ACC112 (cell line): ENCODE measurements around the gene PRM1.
A peak's percentile ranks its signal among the peaks of the same experiment; 100 is the strongest.

Experiments
- H2AFZ ChIP-seq: fragments of 200-600 bp; sonication (generic); one replicate; pipeline ENCODE4 v1.6.0; 2017; ENCODE audit warnings: antibody characterized with exemption, low read length; ENCODE audit not compliant: unreplicated experiment
- H3K27ac ChIP-seq: fragments of 200-600 bp; sonication (generic); 2 replicates; pipeline ENCODE4 v1.5.1; 2014; ENCODE audit warnings: low read depth, mild to moderate bottlenecking, antibody characterized with exemption, low read length, moderate library complexity
- H3K27me3 ChIP-seq: fragments of 200-600 bp; sonication (generic); 2 replicates; pipeline ENCODE4 v1.6.1; 2014; ENCODE audit warnings: mild to moderate bottlenecking, antibody characterized with exemption, low read length, moderate library complexity, mixed read lengths; ENCODE audit not compliant: insufficient read depth
- H3K36me3 ChIP-seq: fragments of 200-600 bp; sonication (generic); 2 replicates; pipeline ENCODE4 v1.6.1; 2016; ENCODE audit warnings: mild to moderate bottlenecking, antibody characterized with exemption, low read length, moderate library complexity, mixed read lengths; ENCODE audit not compliant: insufficient read depth
- H3K4me1 ChIP-seq: fragments of 200-600 bp; sonication (generic); one replicate; pipeline ENCODE4 v1.6.1; 2016; ENCODE audit warnings: low read length, mixed read lengths; ENCODE audit not compliant: insufficient read depth, unreplicated experiment, control insufficient read depth
- H3K4me3 ChIP-seq: fragments of 200-600 bp; sonication (generic); 2 replicates; pipeline ENCODE4 v1.5.1; 2014; ENCODE audit warnings: mild to moderate bottlenecking, low read depth, low read length
- H3K79me2 ChIP-seq: fragments of 200-600 bp; sonication (generic); one replicate; pipeline ENCODE4 v1.6.0; 2016; ENCODE audit warnings: low read length; ENCODE audit not compliant: control insufficient read depth, unreplicated experiment, insufficient read depth

The PRM1 gene

DNA sequence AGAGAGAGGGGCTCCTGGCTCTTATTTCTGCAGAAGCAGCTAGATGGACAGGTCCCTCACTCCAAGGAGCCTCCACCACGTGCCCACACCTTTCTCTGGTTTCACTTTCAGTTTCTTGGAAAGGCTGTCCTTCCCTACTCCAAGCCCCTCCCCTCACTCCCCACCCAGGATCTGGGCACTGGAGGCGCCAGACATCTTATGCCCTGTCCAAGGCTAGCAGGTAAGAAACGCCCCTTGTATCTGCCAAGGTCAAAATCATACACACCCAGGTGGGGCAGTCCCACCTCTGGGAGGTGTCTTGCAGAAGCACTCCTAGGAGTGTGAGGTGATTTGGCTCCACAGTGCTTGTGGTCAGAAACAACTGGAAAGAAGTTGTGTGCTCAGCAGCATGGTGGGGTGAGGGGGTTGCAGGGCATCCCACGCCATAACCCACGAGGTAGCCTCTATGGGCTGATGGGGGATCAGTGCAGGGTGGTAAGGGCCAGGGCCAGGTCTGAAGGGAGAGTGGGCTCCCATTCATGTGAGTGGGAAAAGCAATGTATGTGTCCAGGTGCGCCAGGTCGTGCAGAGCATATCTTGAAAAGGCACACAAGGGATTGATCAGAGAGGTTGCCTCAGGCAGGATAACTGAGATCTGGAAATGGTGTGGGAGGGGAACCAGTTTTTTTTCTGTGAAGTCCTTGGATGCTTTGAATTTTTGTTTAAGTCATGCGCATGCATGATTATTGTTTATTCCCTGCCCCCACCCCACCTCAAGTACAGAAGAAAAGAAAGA is 31.8 kb upstream of the PRM1 start:
- no peaks in the 10 kb centered on the region for H3K27me3 ChIP-seq
- peaks cover 29% of the 10 kb centered on the region for H3K4me1 ChIP-seq
- no peaks in the 10 kb centered on the region for H3K36me3 ChIP-seq
- no peaks in the 10 kb centered on the region for H3K79me2 ChIP-seq
- peak overlapping the region; percentile 37 for H2AFZ ChIP-seq
- peak overlapping the region; percentile 63 for H3K4me3 ChIP-seq
- peak overlapping the region; percentile 75 for H3K27ac ChIP-seq

DNA sequence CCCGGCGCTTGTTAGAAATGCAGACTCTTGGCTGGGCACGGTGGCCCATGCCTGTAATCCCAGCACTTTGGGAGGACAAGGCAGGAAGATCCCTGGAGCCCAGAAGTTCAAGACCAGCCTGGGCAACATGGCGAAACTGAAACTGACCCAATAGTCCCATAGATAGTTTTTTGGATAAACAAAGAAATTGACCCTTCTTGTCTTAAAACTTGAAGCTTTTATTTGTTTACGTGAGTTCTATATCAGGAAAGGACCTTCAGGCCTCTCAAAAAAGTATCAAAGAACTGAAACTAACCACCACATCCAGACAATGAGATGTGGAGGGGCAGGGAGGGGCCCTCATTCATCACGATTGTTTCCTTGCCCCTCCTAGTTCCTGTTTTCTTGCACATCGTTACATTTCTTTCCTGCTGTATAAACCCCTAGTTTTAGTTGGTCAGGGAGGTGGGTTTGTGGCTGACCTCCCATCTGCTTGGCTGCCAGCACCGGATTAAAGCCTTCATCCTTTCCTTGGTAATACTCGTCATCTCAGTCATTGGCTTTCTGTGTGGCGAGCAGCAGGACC is 29.9 kb upstream of the PRM1 start:
- H3K4me3 ChIP-seq, result no peak overlapping the region
- 0 out of 2 replicates have a peak overlapping the region, but pooled peaks have one; percentile 16 for H3K27ac ChIP-seq
- peaks cover 29% of the 10 kb centered on the region for H3K4me1 ChIP-seq

DNA sequence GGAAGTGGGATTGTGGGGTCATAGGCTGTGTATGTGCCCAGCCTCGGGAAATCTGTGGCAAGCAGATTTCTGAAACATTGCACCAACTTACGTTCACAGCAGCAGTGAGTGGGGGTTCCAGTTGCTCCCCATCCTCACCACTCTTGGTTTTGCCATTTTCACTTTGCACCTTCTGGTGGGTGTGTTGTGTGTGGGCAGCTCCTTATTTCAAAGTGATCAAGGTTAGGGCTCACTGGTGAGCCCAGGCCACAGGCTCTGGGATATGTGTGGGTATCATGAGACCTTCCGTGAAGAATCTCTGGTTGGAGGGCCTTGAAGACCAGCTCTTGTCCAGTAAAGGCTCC is 29.5 kb upstream of the PRM1 start:
- Histone ChIP-seq H3K4me3 (no peak overlapping the region), H3K36me3 (no peaks in the 10 kb centered on the region), H2AFZ (no peak overlapping the region), H3K79me2 (no peaks in the 10 kb centered on the region), H3K4me1 (peaks cover 29% of the 10 kb centered on the region), H3K27me3 (no peaks in the 10 kb centered on the region), H3K27ac (no peak overlapping the region)

More for the DNA sequence above, 29.9 kb upstream of the PRM1 start:
- H3K27me3 ChIP-seq, result no peaks in the 10 kb centered on the region
- H3K79me2 ChIP-seq, result no peaks in the 10 kb centered on the region
- H2AFZ ChIP-seq, result no peak overlapping the region
- H3K36me3 ChIP-seq, result no peaks in the 10 kb centered on the region

DNA sequence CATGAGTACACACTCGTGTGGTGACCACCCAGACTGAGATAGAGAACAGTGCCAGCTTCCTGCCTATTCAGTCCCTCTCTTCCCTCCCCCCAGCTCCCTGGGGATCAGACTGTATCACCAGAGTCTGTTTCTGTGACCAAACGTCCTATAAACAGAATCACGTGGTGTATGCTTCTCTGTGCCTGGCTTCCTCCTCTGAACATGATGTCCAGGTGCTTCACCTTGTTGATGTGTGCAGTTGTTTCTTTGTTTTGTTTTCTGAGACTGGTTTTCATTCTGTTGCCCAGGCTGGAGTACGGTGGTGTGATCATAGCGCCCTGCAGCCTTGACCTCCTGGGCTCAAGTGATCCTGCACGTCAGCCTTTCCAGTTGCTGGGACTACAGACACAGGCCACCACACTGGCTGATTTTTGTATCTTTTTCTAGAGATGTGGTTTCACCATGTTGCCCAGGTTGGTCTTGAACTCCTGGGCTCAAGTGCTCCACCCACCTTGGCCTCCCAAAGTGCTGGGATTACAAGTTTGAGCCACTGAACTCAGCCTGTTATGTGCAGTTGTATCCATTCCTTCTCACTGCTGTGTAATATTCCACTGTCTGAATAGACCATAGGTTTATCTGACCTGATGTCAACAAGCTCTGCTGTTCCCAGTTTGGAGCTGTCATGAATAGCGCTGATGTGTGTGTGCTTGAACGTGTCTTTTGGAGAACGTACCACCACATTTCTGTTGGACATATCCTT is 28.9 kb upstream of the PRM1 start:
- no peaks in the 10 kb centered on the region for H3K36me3 ChIP-seq
- H3K79me2 ChIP-seq, result no peaks in the 10 kb centered on the region
- H3K4me1 ChIP-seq, result peaks cover 29% of the 10 kb centered on the region
- no peak overlapping the region for H3K27ac ChIP-seq
- no peaks in the 10 kb centered on the region for H3K27me3 ChIP-seq
- no peak overlapping the region for H2AFZ ChIP-seq
- H3K4me3 ChIP-seq, result no peak overlapping the region

DNA sequence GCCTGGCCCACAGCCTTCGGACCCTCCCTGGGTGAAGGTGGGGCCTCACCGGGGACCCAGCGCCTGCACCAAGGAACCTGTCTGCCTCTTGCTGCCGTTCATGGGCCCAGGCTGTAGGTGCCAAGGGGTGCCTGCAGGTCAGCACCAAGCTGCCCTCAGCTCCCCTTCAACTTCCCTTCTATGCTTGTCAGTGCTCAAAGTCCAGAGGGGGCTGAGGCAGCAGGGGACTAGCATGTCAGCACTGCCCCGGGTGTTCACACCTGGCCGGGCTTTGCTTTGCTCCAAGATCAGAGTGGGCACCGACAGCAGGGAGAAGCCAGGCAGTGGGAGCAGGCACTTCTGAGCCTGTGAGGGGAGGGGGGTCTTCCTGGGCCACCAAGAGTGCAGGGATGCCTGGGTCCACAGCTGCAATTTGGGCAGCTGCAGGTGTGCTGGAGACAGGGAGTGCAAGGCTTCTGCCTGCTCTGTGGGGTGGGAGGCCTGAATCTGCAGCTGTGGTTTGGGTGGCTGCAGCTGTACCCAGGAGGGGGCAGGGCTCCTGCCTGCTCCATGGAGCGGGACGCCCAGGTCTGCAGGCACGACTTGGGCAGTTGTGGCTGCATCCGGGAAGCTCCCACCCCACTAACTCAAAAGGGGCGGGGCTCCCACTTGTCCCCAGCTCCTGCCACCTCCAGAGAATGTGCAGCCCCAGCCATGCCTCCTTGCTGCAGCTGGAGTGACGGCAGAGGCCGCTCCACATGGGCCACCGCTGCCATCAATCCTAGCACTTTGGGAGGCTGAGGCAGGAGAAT is 27.6 kb upstream of the PRM1 start:
- Histone ChIP-seq H3K27me3 (no peaks in the 10 kb centered on the region), H3K4me1 (peaks cover 29% of the 10 kb centered on the region), H3K4me3 (no peak overlapping the region), H3K36me3 (no peaks in the 10 kb centered on the region), H2AFZ (no peak overlapping the region), H3K27ac (no peak overlapping the region), H3K79me2 (no peaks in the 10 kb centered on the region)

DNA sequence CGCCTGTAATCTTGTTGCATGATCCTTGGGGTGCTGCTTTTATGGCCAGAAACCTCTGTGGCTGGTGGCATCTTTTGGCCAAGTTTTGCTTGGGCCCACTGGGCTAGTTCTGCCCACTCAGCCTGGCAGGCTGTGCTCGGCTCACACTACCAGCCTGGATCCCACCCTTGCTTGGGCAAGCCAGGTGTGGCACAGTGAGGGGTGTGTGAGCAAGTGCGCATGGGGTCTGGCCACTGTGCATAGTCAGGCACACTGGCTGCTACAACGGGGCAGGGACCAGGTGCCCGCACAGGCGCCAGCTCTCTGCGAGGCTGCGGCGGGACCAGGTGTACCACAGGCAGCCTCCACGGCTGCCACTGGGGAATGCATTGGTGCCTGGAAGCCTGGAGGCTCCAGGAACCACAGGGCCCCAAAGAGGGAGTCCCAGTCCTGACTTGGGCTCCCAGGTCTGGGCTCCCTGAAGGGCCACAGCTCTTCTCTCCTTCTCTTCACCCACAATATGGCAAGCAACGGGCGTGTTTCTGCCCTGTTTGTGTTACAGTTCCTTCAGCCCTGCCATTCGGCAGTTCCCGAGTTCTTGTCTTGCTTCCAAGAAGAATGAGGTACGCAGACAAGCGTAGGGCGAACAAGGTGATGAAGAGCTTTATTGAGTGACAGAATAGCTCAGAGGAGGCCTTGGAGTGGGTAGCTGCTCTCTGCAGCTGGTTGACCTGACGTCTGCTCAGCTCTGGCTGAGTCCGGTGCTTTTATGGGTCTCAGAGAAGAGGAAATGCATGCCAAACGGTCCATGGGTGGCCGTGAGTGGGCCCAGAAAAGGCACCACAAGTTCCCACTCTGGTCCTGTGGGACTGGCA is 26.7 kb upstream of the PRM1 start:
- Histone ChIP-seq H3K79me2 (no peaks in the 10 kb centered on the region), H3K27ac (no peak overlapping the region), H2AFZ (no peak overlapping the region), H3K4me3 (no peak overlapping the region), H3K4me1 (peaks cover 21% of the 10 kb centered on the region), H3K36me3 (no peaks in the 10 kb centered on the region), H3K27me3 (no peaks in the 10 kb centered on the region)

DNA sequence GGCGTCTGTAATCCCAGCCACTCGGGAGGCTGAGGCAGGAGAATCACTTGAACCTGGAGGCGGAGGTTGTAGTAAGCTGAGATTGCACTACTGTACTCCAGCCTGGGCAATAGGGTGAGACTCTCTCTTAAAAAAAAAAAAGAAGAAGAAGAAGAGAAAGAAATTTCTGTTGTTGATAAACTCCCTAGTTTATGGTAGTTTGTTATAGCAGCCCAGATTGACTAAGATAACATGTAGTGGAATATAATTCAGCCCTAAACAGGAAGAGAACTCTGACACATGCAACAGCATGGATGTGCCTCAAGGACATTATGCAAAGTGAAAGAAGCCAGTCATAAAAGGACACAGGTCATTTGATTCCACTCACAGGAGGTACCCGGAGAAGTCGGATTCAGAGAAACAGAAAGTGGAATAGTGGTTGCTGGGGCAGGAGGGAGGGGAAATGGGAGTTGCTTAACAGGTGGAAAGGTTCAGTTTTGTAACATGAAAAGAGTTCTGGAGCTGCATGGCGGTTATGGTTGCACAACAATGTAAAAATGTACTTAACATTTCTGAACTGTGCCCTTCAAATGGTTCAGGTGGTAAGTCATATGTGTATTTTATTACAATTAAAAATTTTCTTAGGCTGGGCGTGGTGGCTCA is 26.0 kb upstream of the PRM1 start:
- H3K4me1 ChIP-seq, result peaks cover 14% of the 10 kb centered on the region
- no peak overlapping the region for H3K27ac ChIP-seq
- no peaks in the 10 kb centered on the region for H3K27me3 ChIP-seq
- no peak overlapping the region for H2AFZ ChIP-seq
- no peaks in the 10 kb centered on the region for H3K79me2 ChIP-seq
- no peak overlapping the region for H3K4me3 ChIP-seq
- no peaks in the 10 kb centered on the region for H3K36me3 ChIP-seq

DNA sequence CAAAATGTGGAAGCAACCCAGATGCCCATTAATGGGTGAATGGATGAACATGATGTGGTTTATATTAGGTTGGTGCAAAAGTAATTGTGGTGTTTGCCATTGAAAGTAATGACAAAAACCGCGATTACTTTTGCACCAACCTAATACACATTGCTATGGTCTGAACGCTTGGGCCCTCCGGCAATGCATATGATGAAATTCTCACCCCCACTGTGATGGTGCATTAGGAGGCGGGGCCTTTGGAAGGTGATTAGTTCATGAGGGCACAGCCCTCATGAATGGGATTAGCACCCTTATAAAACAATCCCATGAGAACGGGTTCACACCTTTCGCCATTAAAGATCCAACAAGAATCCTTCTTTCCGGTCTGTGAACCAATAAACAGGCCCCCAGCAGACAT is 25.3 kb upstream of the PRM1 start:
- Histone ChIP-seq H2AFZ (no peak overlapping the region), H3K4me1 (peaks cover 9% of the 10 kb centered on the region), H3K36me3 (no peaks in the 10 kb centered on the region), H3K27me3 (no peaks in the 10 kb centered on the region), H3K27ac (no peak overlapping the region), H3K79me2 (no peaks in the 10 kb centered on the region), H3K4me3 (no peak overlapping the region)

DNA sequence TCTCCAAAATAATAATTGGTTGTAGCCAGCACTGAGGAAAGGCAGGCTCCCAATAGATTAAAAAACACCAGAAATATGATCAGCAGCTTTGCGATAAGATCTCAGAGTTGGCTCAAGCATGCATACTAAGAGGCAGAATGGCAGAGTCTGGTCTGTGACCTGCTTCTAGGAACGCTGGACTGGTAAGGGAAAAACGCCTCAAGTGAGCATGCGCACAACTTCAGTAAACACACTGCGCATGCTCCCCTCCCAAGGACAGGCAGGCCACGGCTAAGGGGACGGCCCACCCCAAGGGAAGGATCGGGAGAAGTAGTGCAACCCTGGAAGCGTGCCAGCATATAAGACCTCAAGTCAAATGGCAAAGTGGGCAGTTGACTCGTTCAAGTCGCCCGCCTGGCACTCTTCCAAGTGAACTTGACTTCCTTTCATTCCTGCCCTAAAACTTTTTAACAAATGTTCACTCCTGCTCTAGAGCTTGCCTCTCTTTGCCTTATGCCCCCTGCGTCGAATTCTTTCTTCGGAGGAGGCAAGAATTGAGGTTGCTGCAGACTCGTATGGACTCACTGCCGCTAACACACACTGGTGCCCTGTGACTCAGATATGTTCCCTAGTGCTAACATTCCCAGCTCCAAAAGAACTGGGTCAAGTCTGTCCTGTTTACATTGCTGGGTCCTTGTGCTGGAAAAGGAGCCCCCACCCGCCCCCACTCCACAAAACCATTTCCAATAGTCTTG is 22.4 kb upstream of the PRM1 start:
- Histone ChIP-seq H3K36me3 (no peaks in the 10 kb centered on the region), H3K27ac (no peak overlapping the region), H3K4me1 (no peaks in the 10 kb centered on the region), H3K4me3 (no peak overlapping the region), H2AFZ (no peak overlapping the region), H3K27me3 (no peaks in the 10 kb centered on the region), H3K79me2 (no peaks in the 10 kb centered on the region)
